Measurements from ENCODE around the gene NMNAT3.

GRCh38 chr3:139687431-139687830 is 9.7 kb upstream of the NMNAT3 start:
- TF ChIP-seq CTCF (IDR thresholded peaks at IDR 0.05) (no peak), POLR2A (IDR thresholded peaks at IDR 0.05) (no peak), POLR2AphosphoS5 (IDR thresholded peaks at IDR 0.05) (no peak)

Measured in breast epithelium (tissue), 3 donors.